Breast epithelium (tissue), 4 donors: ENCODE measurements around the gene CHRM1. TPM values are rescaled to one million over a fixed set of nuclear protein-coding genes. Genes with fewer than 3 reads are reported as not detected.
A peak's percentile ranks its signal among the peaks of the same experiment; 100 is the strongest.

Source experiments
- DNase-seq, 2 donors: peaks; one replicate each; pipeline ENCODE4 v3.0.0-alpha.2; 2019; ENCODE audit warnings: low spot score in 2 of 2
- H3K27ac ChIP-seq, 2 donors: fragments of 200-600 bp; sonication (generic) in 1 of 2; one replicate each; pipeline ENCODE4 v1.5.1; 2016 to 2019; ENCODE audit warnings: mild to moderate bottlenecking in 1 of 2
- H3K27me3 ChIP-seq, 2 donors: fragments of 200-600 bp; sonication (generic) in 1 of 2; one replicate each; pipeline versions ENCODE4 v1.5.1 to v1.6.0; 2017 to 2019; ENCODE audit warnings: control low read depth in 1 of 2, mild to moderate bottlenecking in 1 of 2
- H3K36me3 ChIP-seq: fragments of 200-600 bp; one replicate; pipeline ENCODE4 v1.5.1; 2019
- H3K4me1 ChIP-seq, 2 donors: fragments of 200-600 bp; sonication (generic); one replicate each; pipeline ENCODE4 v1.5.1; 2016 to 2019; ENCODE audit warnings: control low read depth in 1 of 2
- H3K4me3 ChIP-seq, 3 donors: fragments of 200-600 bp; sonication (generic); 1 replicate in 2 of 3; 2 replicates in 1 of 3; pipeline ENCODE4 v1.5.1; 2016 to 2019; ENCODE audit warnings: mild to moderate bottlenecking in 3 of 3, moderate library complexity in 2 of 3
- H3K9me3 ChIP-seq, 2 donors: fragments of 200-600 bp; sonication (generic) in 1 of 2; one replicate each; pipeline ENCODE4 v1.5.1; 2016 to 2019; ENCODE audit warnings: control low read depth in 1 of 2
- POLR2A ChIP-seq: fragments of 450-650 bp; IDR thresholded peaks from one replicate; pipeline ENCODE4 v1.6.1; 2016; ENCODE audit warnings: antibody characterized with exemption, mild to moderate bottlenecking, moderate library complexity
- POLR2AphosphoS5 ChIP-seq, 3 donors: sonication (generic); formaldehyde crosslinking; IDR thresholded peaks; one replicate each; pipeline ENCODE4 v1.6.1; 2017; ENCODE audit warnings: antibody characterized with exemption in 3 of 3
- intact Hi-C: fragments of 100-400 bp; cut with DNase I; formaldehyde crosslinking; loops from one replicate; pipeline ENCODE4 v1.15.1; 2023; ENCODE audit warnings: low total_unique reads
- total RNA-seq, 3 donors: library from RNA; depleted of rRNA; stranded (reverse); fragments of >200 nt; gene quantifications; one replicate each; pipeline ENCODE4 v1.1.0, GENCODE V29; 2016
- TF ChIP-seq, protein P1 (sequence below), 3 donors: fragments of 450-650 bp; IDR thresholded peaks; one replicate each; pipeline ENCODE4 v1.5.1; 2016 to 2017; ENCODE audit warnings: antibody characterized with exemption in 3 of 3, mild to moderate bottlenecking in 3 of 3, moderate library complexity in 3 of 3

The CHRM1 gene
- total RNA-seq, 3 donors from 2014 or later, result 0.88 to 1.3 TPM; not detected in 1

DNA sequence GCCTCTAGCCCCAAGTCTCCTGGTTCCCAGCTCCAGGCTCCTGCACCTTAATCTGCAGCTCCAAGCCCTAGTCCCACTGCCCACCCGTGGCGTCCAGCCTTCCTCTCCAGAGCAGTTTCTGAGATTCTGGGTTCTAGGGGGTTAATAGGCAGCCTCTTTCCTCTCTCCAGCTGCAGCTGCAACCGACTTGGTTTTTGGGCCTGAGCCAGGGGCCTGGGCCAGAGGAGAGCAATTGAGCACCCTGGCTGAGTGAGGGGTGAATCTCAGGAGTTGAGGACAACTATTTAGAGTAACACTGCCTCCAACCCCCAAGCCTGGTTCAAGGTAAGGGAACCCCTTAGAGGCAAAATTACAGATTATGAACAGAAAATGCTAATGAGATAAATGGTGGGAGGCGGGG, 9.0 kb upstream of the CHRM1 start:
- TF ChIP-seq, protein P1, sequence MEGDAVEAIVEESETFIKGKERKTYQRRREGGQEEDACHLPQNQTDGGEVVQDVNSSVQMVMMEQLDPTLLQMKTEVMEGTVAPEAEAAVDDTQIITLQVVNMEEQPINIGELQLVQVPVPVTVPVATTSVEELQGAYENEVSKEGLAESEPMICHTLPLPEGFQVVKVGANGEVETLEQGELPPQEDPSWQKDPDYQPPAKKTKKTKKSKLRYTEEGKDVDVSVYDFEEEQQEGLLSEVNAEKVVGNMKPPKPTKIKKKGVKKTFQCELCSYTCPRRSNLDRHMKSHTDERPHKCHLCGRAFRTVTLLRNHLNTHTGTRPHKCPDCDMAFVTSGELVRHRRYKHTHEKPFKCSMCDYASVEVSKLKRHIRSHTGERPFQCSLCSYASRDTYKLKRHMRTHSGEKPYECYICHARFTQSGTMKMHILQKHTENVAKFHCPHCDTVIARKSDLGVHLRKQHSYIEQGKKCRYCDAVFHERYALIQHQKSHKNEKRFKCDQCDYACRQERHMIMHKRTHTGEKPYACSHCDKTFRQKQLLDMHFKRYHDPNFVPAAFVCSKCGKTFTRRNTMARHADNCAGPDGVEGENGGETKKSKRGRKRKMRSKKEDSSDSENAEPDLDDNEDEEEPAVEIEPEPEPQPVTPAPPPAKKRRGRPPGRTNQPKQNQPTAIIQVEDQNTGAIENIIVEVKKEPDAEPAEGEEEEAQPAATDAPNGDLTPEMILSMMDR (IDR thresholded peaks at IDR 0.05), result no peak
- TF ChIP-seq POLR2A (no peak), POLR2AphosphoS5 (IDR thresholded peaks at IDR 0.05) (no peak)

DNA sequence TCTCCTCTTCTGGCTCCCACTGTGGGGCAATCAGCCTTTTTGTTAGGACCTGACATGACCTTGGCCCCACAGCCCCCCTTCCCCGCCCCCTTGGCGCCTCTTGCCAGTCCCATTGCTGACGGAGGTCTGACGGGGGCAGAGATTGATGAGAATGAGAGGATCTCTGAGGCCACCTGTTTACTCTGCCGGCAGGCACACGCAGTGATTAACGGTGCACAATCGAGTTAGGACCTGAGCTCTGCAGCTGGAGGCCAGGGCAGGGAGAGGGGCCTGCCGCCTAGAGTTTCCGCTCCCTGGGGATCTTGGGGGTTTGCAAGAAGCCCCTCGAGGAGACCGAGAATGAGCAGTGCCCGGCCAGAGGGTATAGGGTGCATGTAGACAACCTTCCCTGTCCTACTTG, 6.8 kb upstream of the CHRM1 start:
- TF ChIP-seq POLR2A (no peak), POLR2AphosphoS5 (IDR thresholded peaks at IDR 0.05) (no peak)
- TF ChIP-seq, protein P1 (IDR thresholded peaks at IDR 0.05), result no peak
- no peak for DNase-seq
- H3K27ac ChIP-seq, result no peak overlapping the region
- no peaks in the 10 kb centered on the region for H3K36me3 ChIP-seq
- no peak overlapping the region for H3K4me3 ChIP-seq
- peaks cover 5 to 39% of the 10 kb centered on the region in 2 donors for H3K27me3 ChIP-seq
- no peaks in the 10 kb centered on the region for H3K4me1 ChIP-seq
- no peaks in the 10 kb centered on the region for H3K9me3 ChIP-seq
- intact Hi-C loops, result no loop called here

More for the DNA sequence above, 9.0 kb upstream of the CHRM1 start:
- H3K36me3 ChIP-seq, result no peaks in the 10 kb centered on the region
- intact Hi-C loops, result no loop called here
- H3K27ac ChIP-seq, result no peak overlapping the region
- H3K27me3 ChIP-seq, result peaks cover 3 to 25% of the 10 kb centered on the region in 2 donors
- no peak overlapping the region for H3K4me3 ChIP-seq
- DNase-seq, result no peak
- no peaks in the 10 kb centered on the region for H3K4me1 ChIP-seq
- no peaks in the 10 kb centered on the region for H3K9me3 ChIP-seq

DNA sequence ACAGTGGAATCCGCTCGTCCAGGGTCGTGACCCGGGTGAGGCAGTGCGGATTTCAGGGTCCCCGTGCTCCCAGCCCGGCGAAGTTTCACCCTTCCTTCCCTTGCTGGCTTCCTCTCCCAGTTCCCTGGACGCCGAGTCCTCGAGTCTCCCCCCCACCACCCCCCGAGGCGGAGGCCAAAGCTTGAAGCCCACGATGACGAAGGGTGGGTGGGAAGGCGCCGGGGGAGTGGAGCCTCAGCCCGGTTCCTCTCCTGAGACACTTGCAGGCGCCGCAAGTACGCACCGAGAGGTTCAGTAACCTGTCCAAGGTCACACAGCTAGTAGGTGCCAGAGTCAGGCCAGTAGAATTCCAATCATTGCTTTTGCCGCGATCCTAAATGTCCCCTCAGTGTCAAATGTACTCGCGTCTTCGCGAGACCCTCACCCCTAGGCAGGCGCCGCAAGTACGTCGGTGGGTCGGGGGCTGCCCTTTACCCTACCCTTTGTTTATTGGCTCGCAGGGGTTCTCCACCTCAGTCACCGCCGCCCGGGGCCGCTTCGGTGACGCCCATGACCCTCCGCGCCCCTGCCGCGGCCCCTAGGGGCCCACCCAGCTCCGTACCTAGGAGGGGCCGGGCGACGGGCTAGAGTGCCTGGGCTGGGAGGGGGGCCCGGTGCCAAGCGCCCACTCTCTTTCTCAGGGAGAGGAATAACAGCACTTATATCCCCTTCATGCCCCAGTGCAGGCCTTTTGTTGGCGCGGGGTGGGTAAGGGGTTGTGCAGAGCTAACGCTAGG, 5.7 kb upstream of the CHRM1 start:
- no peaks in the 10 kb centered on the region for H3K36me3 ChIP-seq
- H3K4me3 ChIP-seq, result peak overlapping the region; percentile 26 to 58 (median 31)
- H3K9me3 ChIP-seq, result no peaks in the 10 kb centered on the region
- peaks cover 5 to 40% of the 10 kb centered on the region in 2 donors for H3K27me3 ChIP-seq
- no peak for TF ChIP-seq POLR2AphosphoS5 (IDR thresholded peaks at IDR 0.05)
- TF ChIP-seq, protein P1 (IDR thresholded peaks at IDR 0.05), result no peak
- TF ChIP-seq POLR2A, result no peak
- intact Hi-C loops, result no loop called here
- DNase-seq, result peak in 1 of 2 donors; percentile 31
- no peaks in the 10 kb centered on the region for H3K4me1 ChIP-seq
- no peak overlapping the region for H3K27ac ChIP-seq

DNA sequence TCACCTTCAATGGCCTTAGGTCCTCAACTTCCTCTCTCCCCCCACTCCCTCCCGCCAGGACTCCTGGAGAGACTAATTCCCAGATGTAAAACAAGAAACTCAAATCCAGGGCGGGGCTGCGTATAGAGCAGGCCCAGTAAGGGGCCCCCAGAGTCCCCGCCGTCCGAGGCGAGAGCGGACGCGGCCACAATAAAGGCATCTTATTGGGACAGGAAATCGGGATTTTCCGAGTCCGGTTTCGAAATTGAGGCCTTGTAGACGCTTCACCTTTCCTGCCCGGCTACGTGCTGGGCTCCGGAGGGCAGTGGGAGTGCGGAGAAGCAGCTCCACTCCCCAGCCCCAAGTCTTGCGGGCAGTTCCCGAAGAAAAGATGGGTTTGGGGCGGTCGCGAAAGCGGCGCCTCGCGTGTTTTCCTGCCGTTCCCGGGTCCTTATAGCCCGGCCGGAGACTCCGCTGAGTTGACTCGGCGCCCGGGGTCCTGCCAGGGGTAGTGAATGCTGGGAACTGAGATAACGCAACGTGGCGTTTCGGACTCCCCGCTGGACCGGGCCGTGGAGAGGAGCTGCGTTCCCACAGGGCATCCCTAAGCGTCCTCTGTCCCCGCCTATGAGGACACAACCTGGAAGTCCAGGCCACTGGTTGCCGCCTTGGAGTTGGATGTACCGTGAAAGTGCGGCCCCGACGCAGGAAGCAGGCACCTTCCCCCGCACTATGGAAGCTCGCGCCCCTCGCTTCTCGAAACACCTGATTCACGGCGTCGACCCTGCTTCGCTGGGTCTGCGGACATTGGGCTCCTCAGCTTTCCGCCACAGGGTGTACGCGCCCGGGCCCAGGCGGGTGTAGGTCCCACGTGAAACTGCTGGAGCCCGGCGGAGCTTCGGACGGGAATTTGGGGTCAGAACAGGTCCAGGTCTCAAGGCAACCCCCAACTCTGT, 4.8 kb upstream of the CHRM1 start:
- Histone ChIP-seq H3K27ac (no peak overlapping the region), H3K4me3 (peak overlapping the region; percentile 26 to 58 (median 31)), H3K27me3 (peaks cover 5 to 40% of the 10 kb centered on the region in 2 donors), H3K4me1 (no peaks in the 10 kb centered on the region), H3K9me3 (no peaks in the 10 kb centered on the region), H3K36me3 (no peaks in the 10 kb centered on the region)
- TF ChIP-seq POLR2AphosphoS5 (IDR thresholded peaks at IDR 0.05) (no peak), POLR2A (no peak)
- TF ChIP-seq, protein P1 (IDR thresholded peaks at IDR 0.05), result no peak
- intact Hi-C loops, result no loop called here
- DNase-seq, result peak in 1 of 2 donors; percentile 45
